Esophagus muscularis mucosa (tissue), 4 donors: Measurements from ENCODE around the gene TRIP13. TPM values are rescaled to one million over a fixed set of nuclear protein-coding genes. Genes with fewer than 3 reads are reported as not detected.

Source experiments
- DNase-seq: peaks from one replicate; pipeline ENCODE4 v3.0.0-alpha.2; 2017; ENCODE audit errors: extremely low spot score
- H3K27ac ChIP-seq, 4 donors: fragments of 200-600 bp; sonication (generic); replicated peaks in 1 of 4; 1 replicate in 3 of 4; 2 replicates in 1 of 4; pipeline ENCODE4 v1.5.1; 2016 to 2019; ENCODE audit warnings: mild to moderate bottlenecking in 1 of 4
- H3K27me3 ChIP-seq, 4 donors: fragments of 200-600 bp; sonication (generic); one replicate each; pipeline versions ENCODE4 v1.5.1 to v1.6.0; 2016 to 2019
- H3K36me3 ChIP-seq, 4 donors: fragments of 200-600 bp; sonication (generic); one replicate each; pipeline ENCODE4 v1.5.1; 2016 to 2019
- H3K4me1 ChIP-seq, 4 donors: fragments of 200-600 bp; sonication (generic); one replicate each; pipeline ENCODE4 v1.5.1; 2016 to 2019
- H3K4me3 ChIP-seq, 4 donors: fragments of 200-600 bp; sonication (generic); 1 replicate in 2 of 4; 2 replicates in 2 of 4; pipeline ENCODE4 v1.5.1; 2016 to 2019; ENCODE audit warnings: mild to moderate bottlenecking in 4 of 4, moderate library complexity in 1 of 4
- H3K9me3 ChIP-seq, 4 donors: fragments of 200-600 bp; sonication (generic); 1 replicate in 3 of 4; 2 replicates in 1 of 4; pipeline ENCODE4 v1.5.1; 2016 to 2019
- EP300 ChIP-seq: sonication (generic); formaldehyde crosslinking; IDR thresholded peaks from one replicate; pipeline ENCODE4 v1.6.1; 2017; ENCODE audit warnings: antibody characterized with exemption
- POLR2A ChIP-seq: fragments of 450-650 bp; IDR thresholded peaks from one replicate; pipeline ENCODE4 v1.6.1; 2017; ENCODE audit warnings: antibody characterized with exemption, moderate library complexity, mild to moderate bottlenecking, low read depth
- POLR2AphosphoS5 ChIP-seq, 2 donors: sonication (generic); formaldehyde crosslinking; IDR thresholded peaks; one replicate each; pipeline ENCODE4 v1.6.1; 2017; ENCODE audit warnings: antibody characterized with exemption in 2 of 2
- WGBS: methylation state at CpG from one replicate; pipeline ENCODE4 v1.1.5; 2018; 5-methylcytosine and 5-hydroxymethylcytosine counted together
- intact Hi-C: fragments of 100-400 bp; cut with DNase I; formaldehyde crosslinking; loops from one replicate; pipeline ENCODE4 v1.15.1; 2023
- total RNA-seq, 4 donors: library from RNA; depleted of rRNA; stranded (reverse); fragments of >200 nt; gene quantifications; one replicate each; pipeline versions ENCODE4 v1.1.0 to v1.2.1, GENCODE V29; 2016
- TF ChIP-seq, protein P1 (sequence below), 3 experiments: fragments of 200-600 bp in 2 of 3; fragments of 450-650 bp in 1 of 3; sonication (generic) in 2 of 3; IDR thresholded peaks; one replicate each; pipeline ENCODE4 v1.5.1; 2017 to 2019; ENCODE audit warnings: antibody characterized with exemption in 3 of 3, mild to moderate bottlenecking in 2 of 3, moderate library complexity in 1 of 3

Gene TRIP13
- total RNA-seq, 4 donors from 2014 or later, result 0.65 to 0.92 (median 0.66) TPM; not detected in 1

DNA sequence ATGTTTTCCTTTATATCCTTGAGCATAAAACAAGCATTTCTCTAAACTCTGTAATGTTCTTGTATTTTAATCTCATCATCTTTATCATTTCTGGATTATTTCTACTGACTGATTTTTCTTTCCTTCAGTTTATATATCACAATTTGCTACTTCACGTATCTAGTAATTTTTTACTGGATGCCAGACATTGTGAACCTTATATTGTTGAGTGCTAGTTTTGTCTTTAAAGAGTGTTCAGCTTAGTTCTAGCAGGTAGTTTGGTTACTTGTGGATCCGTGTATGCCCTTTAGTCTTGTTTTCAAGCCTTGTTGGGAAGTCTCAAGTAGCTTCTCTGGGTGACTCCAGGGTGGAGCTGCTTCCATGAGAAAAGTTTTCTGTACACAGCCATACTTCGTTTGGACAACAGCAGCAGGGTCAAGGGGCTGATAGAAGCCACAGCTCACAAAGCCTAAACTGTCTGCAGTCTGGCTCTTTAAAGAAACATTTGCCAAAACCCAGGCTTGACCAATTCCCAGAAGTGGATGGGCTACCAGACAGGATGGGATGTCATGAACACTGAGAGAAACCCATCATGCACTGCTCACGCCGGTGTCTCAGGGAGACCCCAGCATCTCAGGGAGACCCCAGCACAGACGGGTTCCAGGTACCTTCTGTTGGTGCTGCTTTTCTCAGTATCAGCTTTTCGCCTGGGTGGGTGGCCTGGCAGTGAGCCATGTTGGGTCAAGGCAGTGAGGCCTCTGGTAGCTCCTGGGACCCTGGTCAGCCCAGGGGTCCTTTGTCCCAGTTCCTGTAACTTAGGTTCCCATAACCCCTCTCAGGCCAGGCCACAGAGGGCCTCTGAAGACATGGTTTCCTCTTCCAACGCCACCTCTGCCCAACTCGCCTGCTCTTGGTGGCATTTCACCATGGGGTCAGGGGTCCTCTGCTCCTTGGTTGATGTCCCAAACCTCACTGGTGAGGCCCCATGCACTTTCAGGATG, 29.1 kb downstream of the TRIP13 start:
- H3K4me1 ChIP-seq, result peaks cover 6 to 16% (median 15%) of the 10 kb centered on the region in 4 donors
- intact Hi-C loops, result loop anchor here (2.0 to 10.0 kb wide), 3 partner anchors 86 to 723 kb away; partner anchors contain the start of gene NKD2
- 94% methylated on average over 8 of the region's 9 CpGs for WGBS
- no peak overlapping the region for H3K4me3 ChIP-seq
- no peak for DNase-seq
- H3K9me3 ChIP-seq, result no peaks in the 10 kb centered on the region
- TF ChIP-seq EP300 (no peak), POLR2AphosphoS5 (IDR thresholded peaks at IDR 0.05) (no peak), POLR2A (no peak)
- TF ChIP-seq, protein P1, sequence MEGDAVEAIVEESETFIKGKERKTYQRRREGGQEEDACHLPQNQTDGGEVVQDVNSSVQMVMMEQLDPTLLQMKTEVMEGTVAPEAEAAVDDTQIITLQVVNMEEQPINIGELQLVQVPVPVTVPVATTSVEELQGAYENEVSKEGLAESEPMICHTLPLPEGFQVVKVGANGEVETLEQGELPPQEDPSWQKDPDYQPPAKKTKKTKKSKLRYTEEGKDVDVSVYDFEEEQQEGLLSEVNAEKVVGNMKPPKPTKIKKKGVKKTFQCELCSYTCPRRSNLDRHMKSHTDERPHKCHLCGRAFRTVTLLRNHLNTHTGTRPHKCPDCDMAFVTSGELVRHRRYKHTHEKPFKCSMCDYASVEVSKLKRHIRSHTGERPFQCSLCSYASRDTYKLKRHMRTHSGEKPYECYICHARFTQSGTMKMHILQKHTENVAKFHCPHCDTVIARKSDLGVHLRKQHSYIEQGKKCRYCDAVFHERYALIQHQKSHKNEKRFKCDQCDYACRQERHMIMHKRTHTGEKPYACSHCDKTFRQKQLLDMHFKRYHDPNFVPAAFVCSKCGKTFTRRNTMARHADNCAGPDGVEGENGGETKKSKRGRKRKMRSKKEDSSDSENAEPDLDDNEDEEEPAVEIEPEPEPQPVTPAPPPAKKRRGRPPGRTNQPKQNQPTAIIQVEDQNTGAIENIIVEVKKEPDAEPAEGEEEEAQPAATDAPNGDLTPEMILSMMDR (IDR thresholded peaks at IDR 0.05), result no peak
- H3K27me3 ChIP-seq, result peaks cover 0 to 17% (median 4%) of the 10 kb centered on the region in 4 donors
- H3K36me3 ChIP-seq, result no peaks in the 10 kb centered on the region
- H3K27ac ChIP-seq, result no peak overlapping the region

DNA sequence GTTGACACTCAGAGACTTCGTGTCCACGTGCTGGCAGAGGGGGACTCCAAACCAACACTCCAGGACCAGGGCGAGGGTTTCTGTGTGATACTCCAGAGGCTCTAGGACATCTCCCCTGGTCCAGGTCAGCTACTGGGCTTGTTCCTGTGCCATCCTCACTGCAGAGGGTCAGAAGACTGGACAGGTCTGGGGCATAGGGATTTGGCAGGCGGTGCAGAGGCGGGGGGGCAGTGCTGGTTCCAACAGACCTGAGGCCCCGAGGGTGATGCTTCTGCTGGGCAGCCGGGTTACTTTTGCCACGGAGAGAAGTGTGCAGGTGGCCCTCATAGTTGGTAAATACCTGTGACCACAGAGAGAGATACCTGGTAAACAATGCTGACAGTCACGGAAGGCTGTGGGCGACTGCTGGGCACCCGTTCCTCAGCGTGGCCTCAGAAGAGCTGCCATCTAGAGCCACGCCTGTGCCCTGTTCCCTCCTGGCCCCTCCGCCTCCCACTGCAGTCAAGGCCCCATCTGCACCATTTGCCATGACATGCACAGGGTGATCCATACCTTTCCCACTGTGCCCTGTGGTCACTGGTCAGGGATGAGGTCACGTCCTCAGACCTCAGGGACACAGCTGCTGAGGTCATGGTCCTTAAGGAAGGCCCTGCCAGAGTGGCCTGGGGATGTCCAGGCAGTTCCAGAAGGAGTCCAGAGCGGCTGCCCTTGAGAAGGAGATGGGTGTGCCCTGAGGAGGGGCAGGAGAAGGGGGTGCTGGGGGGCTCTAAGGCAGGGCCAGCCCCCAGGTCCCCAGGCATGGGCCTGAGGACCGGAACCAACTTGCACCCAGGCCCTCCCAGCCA, 30.0 kb downstream of the TRIP13 start:
- Histone ChIP-seq H3K27me3 (peaks cover 0 to 26% (median 4%) of the 10 kb centered on the region in 4 donors), H3K4me3 (no peak overlapping the region), H3K4me1 (peaks cover 6 to 21% (median 20%) of the 10 kb centered on the region in 4 donors), H3K36me3 (no peaks in the 10 kb centered on the region), H3K27ac (no peak overlapping the region), H3K9me3 (no peaks in the 10 kb centered on the region)
- intact Hi-C loops, result loop anchor here (2.0 to 10.0 kb wide), 3 partner anchors 85 to 722 kb away; partner anchors contain the start of gene NKD2
- TF ChIP-seq POLR2AphosphoS5 (IDR thresholded peaks at IDR 0.05) (no peak), POLR2A (no peak), EP300 (no peak)
- TF ChIP-seq, protein P1 (IDR thresholded peaks at IDR 0.05), result no peak
- 90% methylated on average over 11 of the region's 17 CpGs for WGBS
- no peak for DNase-seq

DNA sequence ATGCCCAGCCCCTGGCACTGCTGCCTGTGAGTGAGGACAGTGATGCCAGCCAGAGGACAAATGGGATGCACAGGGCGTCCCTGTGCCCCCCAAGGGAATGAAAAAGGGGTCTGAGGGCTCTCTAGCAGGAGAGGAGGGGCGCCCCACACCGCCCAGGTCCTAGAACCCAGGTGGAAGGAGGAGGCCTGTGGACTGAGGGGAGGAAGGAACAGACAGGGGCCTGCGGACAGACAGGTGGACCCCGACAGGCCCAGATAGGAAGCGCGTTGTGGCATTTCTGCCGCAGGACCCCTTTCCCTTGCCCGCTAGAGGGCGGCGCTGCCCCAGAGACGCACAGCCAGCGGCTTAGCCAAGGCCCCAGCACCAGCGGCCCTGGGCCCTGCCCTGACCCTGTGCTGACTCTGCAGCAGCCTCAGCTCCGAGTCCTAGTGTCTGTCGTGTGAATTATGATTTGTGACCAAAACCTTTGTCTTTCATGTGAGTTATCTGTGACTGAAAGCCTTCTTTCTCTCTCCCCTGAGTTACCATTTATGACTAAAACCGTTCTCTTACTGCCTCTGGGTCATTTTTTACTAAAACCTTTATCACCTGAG, 30.7 kb downstream of the TRIP13 start:
- Histone ChIP-seq H3K27ac (no peak overlapping the region), H3K4me1 (peaks cover 6 to 21% (median 20%) of the 10 kb centered on the region in 4 donors), H3K27me3 (peaks cover 0 to 27% (median 4%) of the 10 kb centered on the region in 4 donors), H3K4me3 (no peak overlapping the region), H3K9me3 (no peaks in the 10 kb centered on the region), H3K36me3 (no peaks in the 10 kb centered on the region)
- no peak for DNase-seq
- 20% methylated on average over 14 of the region's 17 CpGs for WGBS
- TF ChIP-seq, protein P1 (IDR thresholded peaks at IDR 0.05), result peak; percentile 81 to 94 (median 82)
- peak in 1 of 2 donors; percentile 52 for TF ChIP-seq POLR2AphosphoS5 (IDR thresholded peaks at IDR 0.05)
- TF ChIP-seq POLR2A, result no peak
- intact Hi-C loops, result loop anchor here (2.0 to 10.0 kb wide), 3 partner anchors 84 to 721 kb away; partner anchors contain the start of gene NKD2

DNA sequence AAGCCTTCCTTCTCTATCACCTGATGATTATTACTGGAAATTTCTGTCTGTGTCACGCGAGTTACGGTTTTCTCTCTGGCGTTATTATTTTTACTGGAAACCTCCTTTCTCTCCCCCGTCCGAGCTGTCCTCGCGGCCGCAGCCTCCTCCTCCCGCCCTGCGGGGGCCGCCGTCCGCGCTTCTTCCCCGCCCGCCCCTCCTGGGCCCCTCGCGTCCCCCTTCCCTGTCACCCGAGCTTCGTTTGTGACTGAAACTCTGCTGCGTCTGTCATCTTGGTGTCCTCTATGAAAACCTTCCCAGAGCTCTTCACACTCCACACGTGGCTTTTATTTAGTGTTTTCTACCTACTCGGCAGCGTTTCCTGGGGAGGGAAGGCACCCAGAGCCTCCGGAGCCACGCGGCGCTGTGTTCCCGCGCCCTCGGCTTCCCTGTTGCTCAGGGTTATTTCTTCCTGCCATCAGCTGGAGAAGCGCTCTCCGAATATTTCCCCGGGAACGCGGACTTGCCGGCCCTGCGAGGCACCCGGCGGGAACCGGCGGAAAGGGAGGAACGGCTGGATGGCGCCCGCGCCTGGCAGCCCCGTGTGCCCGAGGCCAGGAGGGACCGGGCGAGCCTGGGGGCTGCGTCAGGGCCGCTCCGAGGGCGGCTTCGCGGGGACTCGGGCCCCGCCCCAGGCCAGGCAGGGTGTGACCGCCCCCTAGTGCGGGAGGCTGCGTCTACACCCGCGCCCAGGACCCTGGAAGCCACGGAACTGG, 33.9 kb downstream of the TRIP13 start:
- peaks cover 6 to 21% (median 20%) of the 10 kb centered on the region in 4 donors for H3K4me1 ChIP-seq
- H3K4me3 ChIP-seq, result peak overlapping the region; percentile 48 to 52 (median 50)
- TF ChIP-seq, protein P1 (IDR thresholded peaks at IDR 0.05), result peak in 2 of 3 experiments; percentile 29 to 40
- TF ChIP-seq EP300, result no peak
- 10% methylated on average over 42 of the region's 65 CpGs for WGBS
- intact Hi-C loops, result loop anchor here (10.0 kb wide), 1 partner anchor 718 kb away; no protein-coding TSS in a partner anchor
- H3K27ac ChIP-seq, result peak overlapping the region in 3 of 4 donors; percentile 34 to 50 (median 40)
- no peaks in the 10 kb centered on the region for H3K9me3 ChIP-seq
- H3K36me3 ChIP-seq, result no peaks in the 10 kb centered on the region
- peaks cover 0 to 27% (median 4%) of the 10 kb centered on the region in 4 donors for H3K27me3 ChIP-seq
- no peak for DNase-seq
